IPS-18a (cell line): ENCODE measurements around the gene CDH24.
"Not testable (repeated sequence)": the region's sequence is repeated elsewhere in the genome, so short reads cannot be mapped to it uniquely, and the experiment has no call there.

Source experiments
- H3K27ac ChIP-seq: one replicate; pipeline ENCODE4 v1.5.1; 2013; ENCODE audit warnings: low read length
- H3K27me3 ChIP-seq: one replicate; pipeline ENCODE4 v1.6.1; 2013; ENCODE audit warnings: mild to moderate bottlenecking, low read length; ENCODE audit not compliant: control insufficient read depth, insufficient read depth
- H3K36me3 ChIP-seq: one replicate; pipeline ENCODE4 v1.6.1; 2013; ENCODE audit warnings: low read depth, low read length; ENCODE audit not compliant: control insufficient read depth
- H3K4me1 ChIP-seq: one replicate; pipeline ENCODE4 v1.6.1; 2013; ENCODE audit warnings: low read depth, low read length; ENCODE audit not compliant: control insufficient read depth
- H3K4me3 ChIP-seq: one replicate; pipeline ENCODE4 v1.5.1; 2013; ENCODE audit warnings: low read length
- H3K9ac ChIP-seq: one replicate; pipeline ENCODE4 v1.6.1; 2013; ENCODE audit warnings: mild to moderate bottlenecking, low read length, moderate library complexity
- H3K9me3 ChIP-seq: one replicate; pipeline ENCODE4 v1.6.1; 2013; ENCODE audit warnings: low read depth, low read length; ENCODE audit not compliant: control insufficient read depth

The CDH24 gene

GRCh38 chr14:23021434-23021833 is 35.9 kb downstream of the CDH24 start:
- Histone ChIP-seq H3K4me3 (no peak overlapping the region), H3K27me3 (no peaks in the 10 kb centered on the region), H3K9ac (no peak overlapping the region), H3K9me3 (no peaks in the 10 kb centered on the region), H3K4me1 (no peaks in the 10 kb centered on the region), H3K27ac (no peak overlapping the region), H3K36me3 (peaks cover 19% of the 10 kb centered on the region)

GRCh38 chr14:23020143-23021128 is 36.9 kb downstream of the CDH24 start:
- Histone ChIP-seq H3K4me3 (no peak overlapping the region), H3K27ac (no peak overlapping the region), H3K9me3 (no peaks in the 10 kb centered on the region), H3K27me3 (no peaks in the 10 kb centered on the region), H3K4me1 (no peaks in the 10 kb centered on the region), H3K36me3 (peaks cover 9% of the 10 kb centered on the region), H3K9ac (no peak overlapping the region)

GRCh38 chr14:23018107-23018506 is 39.2 kb downstream of the CDH24 start:
- no peaks in the 10 kb centered on the region for H3K36me3 ChIP-seq
- no peaks in the 10 kb centered on the region for H3K4me1 ChIP-seq
- H3K27ac ChIP-seq = no peak overlapping the region
- H3K4me3 ChIP-seq = no peak overlapping the region
- no peak overlapping the region for H3K9ac ChIP-seq
- H3K9me3 ChIP-seq = no peaks in the 10 kb centered on the region
- no peaks in the 10 kb centered on the region for H3K27me3 ChIP-seq

GRCh38 chr14:23017091-23017490 is 40.2 kb downstream of the CDH24 start:
- Histone ChIP-seq H3K9me3 (no peaks in the 10 kb centered on the region), H3K27me3 (no peaks in the 10 kb centered on the region), H3K4me1 (no peaks in the 10 kb centered on the region), H3K36me3 (no peaks in the 10 kb centered on the region), H3K9ac (no peak overlapping the region), H3K27ac (no peak overlapping the region), H3K4me3 (no peak overlapping the region)

GRCh38 chr14:23015618-23016017 is 41.7 kb downstream of the CDH24 start:
- H3K9ac ChIP-seq = no peak overlapping the region
- H3K36me3 ChIP-seq = no peaks in the 10 kb centered on the region
- no peaks in the 10 kb centered on the region for H3K27me3 ChIP-seq
- H3K27ac ChIP-seq = no peak overlapping the region
- no peaks in the 10 kb centered on the region for H3K4me1 ChIP-seq
- no peak overlapping the region for H3K4me3 ChIP-seq
- H3K9me3 ChIP-seq = no peaks in the 10 kb centered on the region

GRCh38 chr14:23013749-23014054 is 43.6 kb downstream of the CDH24 start:
- H3K4me1 ChIP-seq, H3K36me3 ChIP-seq, H3K4me3 ChIP-seq, H3K27me3 ChIP-seq, H3K27ac ChIP-seq, H3K9me3 ChIP-seq, H3K9ac ChIP-seq: not testable (repeated sequence)

- no peak overlapping the region for H3K27ac ChIP-seq
- H3K4me1 ChIP-seq = peaks cover 4% of the 10 kb centered on the region
- H3K36me3 ChIP-seq = no peaks in the 10 kb centered on the region
- H3K9me3 ChIP-seq = no peaks in the 10 kb centered on the region
- no peaks in the 10 kb centered on the region for H3K27me3 ChIP-seq
- H3K9ac ChIP-seq = no peak overlapping the region
- H3K4me3 ChIP-seq = no peak overlapping the region
Observed at GRCh38 chr14:23013054-23013748, 44.1 kb downstream of the CDH24 start.

GRCh38 chr14:23009939-23010726 is 47.2 kb downstream of the CDH24 start, which contains the start of gene C14orf93:
TSS of gene C14orf93 (minus strand) at chr14:23010143. CDS start at chr14:22999023, 11,120 bp downstream.
- H3K27ac ChIP-seq = no peak within 1 kb of the TSS
- no peaks in the 10 kb centered on the region for H3K27me3 ChIP-seq
- H3K36me3 ChIP-seq = no peaks in the 10 kb centered on the region
- peak within 1 kb of the TSS; percentile 64 for H3K4me3 ChIP-seq
- H3K9me3 ChIP-seq = no peaks in the 10 kb centered on the region
- H3K4me1 ChIP-seq = peaks cover 17% of the 10 kb centered on the region
- H3K9ac ChIP-seq = peak within 1 kb of the TSS; percentile 38

GRCh38 chr14:23009483-23009938 is 47.8 kb downstream of the CDH24 start:
- Histone ChIP-seq H3K4me3 (peak overlapping the region; percentile 64), H3K27me3 (no peaks in the 10 kb centered on the region), H3K9ac (peak overlapping the region; percentile 38), H3K4me1 (peaks cover 17% of the 10 kb centered on the region), H3K9me3 (no peaks in the 10 kb centered on the region), H3K27ac (no peak overlapping the region), H3K36me3 (no peaks in the 10 kb centered on the region)

- Histone ChIP-seq H3K9me3 (no peaks in the 10 kb centered on the region), H3K9ac (no peak overlapping the region), H3K36me3 (no peaks in the 10 kb centered on the region), H3K27me3 (no peaks in the 10 kb centered on the region), H3K4me3 (no peak overlapping the region), H3K27ac (no peak overlapping the region), H3K4me1 (peaks cover 17% of the 10 kb centered on the region)
Observed at GRCh38 chr14:23008831-23009230, 48.5 kb downstream of the CDH24 start.
